Adrenal gland (tissue), 12 donors: ENCODE results near the gene SPP1. TPM values are rescaled to one million over a fixed set of nuclear protein-coding genes. Genes with fewer than 3 reads are reported as not detected.

ENCODE experiments used
- DNase-seq, 7 donors: peaks; one replicate each; pipeline ENCODE4 v3.0.0-alpha.2; 2019 to 2020
- H3K27ac ChIP-seq, 5 donors: fragments of 200-600 bp; sonication (generic) in 4 of 5; 1 replicate in 3 of 5; 2 replicates in 2 of 5; pipeline versions ENCODE4 v1.5.1 to v1.8.0; 2016 to 2020; ENCODE audit warnings: mild to moderate bottlenecking in 1 of 5
- H3K27me3 ChIP-seq: fragments of 200-600 bp; 2 replicates; pipeline ENCODE4 v1.8.0; 2021
- H3K36me3 ChIP-seq, 2 donors: fragments of 200-600 bp; replicated peaks in 1 of 2; 1 replicate in 1 of 2; 2 replicates in 1 of 2; pipeline versions ENCODE4 v1.5.1 to v1.8.0; 2018 to 2022
- H3K4me1 ChIP-seq, 2 donors: fragments of 200-600 bp; replicated peaks in 1 of 2; 1 replicate in 1 of 2; 2 replicates in 1 of 2; pipeline versions ENCODE4 v1.5.1 to v1.8.0; 2018 to 2021
- H3K4me3 ChIP-seq, 4 donors: fragments of 200-600 bp; sonication (generic) in 3 of 4; one replicate each; pipeline ENCODE4 v1.5.1; 2016 to 2018
- H3K9me3 ChIP-seq, 3 donors: fragments of 200-600 bp; sonication (generic) in 1 of 3; replicated peaks in 1 of 3; 1 replicate in 2 of 3; 2 replicates in 1 of 3; pipeline versions ENCODE4 v1.5.1 to v1.8.0; 2016 to 2021
- CTCF ChIP-seq, 6 experiments: fragments of 450-650 bp in 4 of 6; fragments of 200-600 bp in 2 of 6; sonication (generic) in 1 of 6; IDR thresholded peaks; 1 replicate in 5 of 6; 2 replicates in 1 of 6; pipeline versions ENCODE4 v1.5.1 to v1.8.0; 2016 to 2021; ENCODE audit warnings: antibody characterized with exemption in 6 of 6, mild to moderate bottlenecking in 2 of 6, moderate library complexity in 1 of 6
- POLR2A ChIP-seq, 2 donors: fragments of 450-650 bp; IDR thresholded peaks; one replicate each; pipeline ENCODE4 v1.6.1; 2017; ENCODE audit warnings: antibody characterized with exemption in 2 of 2, mild to moderate bottlenecking in 2 of 2, moderate library complexity in 1 of 2
- WGBS, 4 donors: extraction: QIAGEN DNeasy Blood & Tissue Kit in 2 of 4; methylation state at CpG; one replicate each; pipeline versions ENCODE4 v1.1.5 to v1.1.7; 2013 to 2017; 5-methylcytosine and 5-hydroxymethylcytosine counted together
- intact Hi-C, 2 donors: fragments of 100-400 bp; cut with DNase I; formaldehyde crosslinking; loops; one replicate each; pipeline versions ENCODE4 v1.14.1 to v1.15.0; 2022 to 2023
- polyA plus RNA-seq, 3 donors: library from polyadenylated mRNA; stranded (reverse); fragments of 200-250 nt in 2 of 3; fragments of 350-450 nt in 1 of 3; fragmentation: Illumina TruSeq in 1 of 3; extraction: RNeasy Lipid Tissue Mini Kit (QIAGEN cat#74804) in 1 of 3; gene quantifications; one replicate each; pipeline ENCODE4 v1.2.3, GENCODE V29; 2013 to 2014
- total RNA-seq, 9 donors: library from RNA; depleted of rRNA in 4 of 9; stranded (reverse); fragments of >200 nt in 4 of 9; fragments of 120-200 nt in 1 of 9; fragmentation: NEBNext Ultra II Directional in 1 of 9; extraction: Animal tissue kit (Norgen Biotek cat#: 25700) in 1 of 9; gene quantifications; one replicate each; pipeline versions ENCODE4 v1.1.0 to v1.2.4, GENCODE V29; 2013 to 2023
- donor health status: healthy with polysubstance abuse.
- donor health status: Bipolar disorder and iron deficiency.
- donor health status: DM: yes; HTN: yes; CAD: no.
- donor health status: DM: no; HTN: no; CAD: no.
- donor health status: DM: no; HTN: no; CAD: no.
- donor health status: DM: yes; HTN: yes; CAD: no.

Gene SPP1
- total and polyA plus RNA-seq, 12 donors, result 5.2 to 166 (median 39.3) TPM

GRCh38 chr4:87962398-87963146 lies 12.9 kb upstream of the SPP1 start:
- Histone ChIP-seq H3K4me3 (no peak overlapping the region), H3K27me3 (no peaks in the 10 kb centered on the region), H3K4me1 (peaks cover 7% of the 10 kb centered on the region in 2 donors), H3K9me3 (no peaks in the 10 kb centered on the region), H3K27ac (no peak overlapping the region), H3K36me3 (no peaks in the 10 kb centered on the region)
- no peak for DNase-seq
- TF ChIP-seq POLR2A (IDR thresholded peaks at IDR 0.05) (no peak), CTCF (IDR thresholded peaks at IDR 0.05) (no peak)
- WGBS, 4 donors, result 64 to 78% (median 73%) methylated on average over 5 of the region's 5 CpGs
- intact Hi-C loops, result no loop called here

GRCh38 chr4:87965501-87965975 lies 10.0 kb upstream of the SPP1 start:
- Histone ChIP-seq H3K4me3 (no peak overlapping the region), H3K4me1 (peaks cover 7% of the 10 kb centered on the region in 2 donors), H3K9me3 (no peaks in the 10 kb centered on the region), H3K27ac (no peak overlapping the region), H3K36me3 (no peaks in the 10 kb centered on the region), H3K27me3 (no peaks in the 10 kb centered on the region)
- no peak for DNase-seq
- WGBS, 4 donors, result 92 to 100% (median 96%) methylated on average over 2 to 21 of the region's 21 CpGs
- intact Hi-C loops, result no loop called here
- no peak for TF ChIP-seq CTCF (IDR thresholded peaks at IDR 0.05)
- TF ChIP-seq POLR2A (IDR thresholded peaks at IDR 0.05), result no peak

- no peaks in the 10 kb centered on the region for H3K27me3 ChIP-seq
- no peak for DNase-seq
- no peaks in the 10 kb centered on the region for H3K9me3 ChIP-seq
- no peak overlapping the region for H3K27ac ChIP-seq
- no peak overlapping the region for H3K4me3 ChIP-seq
- intact Hi-C loops, result no loop called here
- no peaks in the 10 kb centered on the region for H3K36me3 ChIP-seq
- no peak for TF ChIP-seq POLR2A (IDR thresholded peaks at IDR 0.05)
- no peak for TF ChIP-seq CTCF (IDR thresholded peaks at IDR 0.05)
- 80 to 100% (median 96%) methylated on average over 1 to 9 of the region's 9 CpGs for WGBS, 4 donors
- H3K4me1 ChIP-seq, result peaks cover 7% of the 10 kb centered on the region in 2 donors
These were observed 9.4 kb upstream of the SPP1 start for GRCh38 chr4:87966095-87966496.

- DNase-seq, result no peak
- intact Hi-C loops, result no loop called here
- Histone ChIP-seq H3K4me3 (no peak overlapping the region), H3K27me3 (no peaks in the 10 kb centered on the region), H3K27ac (no peak overlapping the region), H3K4me1 (peaks cover 4 to 6% of the 10 kb centered on the region in 2 donors), H3K9me3 (no peaks in the 10 kb centered on the region), H3K36me3 (no peaks in the 10 kb centered on the region)
- TF ChIP-seq POLR2A (IDR thresholded peaks at IDR 0.05), result no peak
- TF ChIP-seq CTCF (IDR thresholded peaks at IDR 0.05), result no peak
- WGBS, 4 donors, result 92 to 100% (median 94%) methylated on average over 3 to 8 of the region's 8 CpGs
These were observed 8.3 kb upstream of the SPP1 start for GRCh38 chr4:87967193-87967592.
